LNCaP clone FGC (cell line): Measurements from ENCODE around the gene GATAD2B.

Experiments used
- DNase-seq: peaks from one replicate; pipeline ENCODE4 v3.0.0-alpha.2; 2011; ENCODE audit warnings: low read depth
- H3K4me3 ChIP-seq: 2 replicates; pipeline ENCODE4 v1.5.1; 2011; ENCODE audit warnings: mild to moderate bottlenecking, low read depth, low read length, control low read depth
- CTCF ChIP-seq: IDR thresholded peaks from 2 replicates; pipeline ENCODE4 v1.5.1; 2012; ENCODE audit warnings: mild to moderate bottlenecking; ENCODE audit not compliant: control insufficient read depth, insufficient read depth; ENCODE audit errors: extremely low read depth

GATAD2B gene

GRCh38 chr1:153805886-153806719 is 116.7 kb downstream of the GATAD2B start:
- DNase-seq: no peak
- TF ChIP-seq CTCF: no peak
- H3K4me3 ChIP-seq: no peak overlapping the region

- no peak overlapping the region for H3K4me3 ChIP-seq
- TF ChIP-seq CTCF: no peak
- DNase-seq: no peak
Observed at GRCh38 chr1:153805042-153805745, 117.6 kb downstream of the GATAD2B start.

DNA sequence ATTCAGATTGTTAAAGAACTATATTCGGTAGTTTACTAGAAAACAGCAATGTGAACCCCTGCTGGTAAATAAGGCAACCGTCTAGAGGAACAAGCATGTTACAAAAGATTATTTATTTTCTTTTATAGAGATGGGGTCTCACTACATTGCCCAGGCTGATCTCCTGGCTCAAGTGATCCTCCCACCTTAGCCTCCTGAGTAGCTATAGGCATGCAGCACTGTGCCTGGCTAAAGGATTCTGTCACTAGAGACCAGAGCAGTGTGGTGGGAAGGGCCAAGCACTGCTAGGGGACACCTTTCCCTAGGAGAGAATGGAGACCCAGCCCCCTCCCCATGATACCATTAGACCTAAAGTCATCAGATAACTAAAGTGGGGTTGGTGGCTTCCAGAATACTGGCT is 118.7 kb downstream of the GATAD2B start:
- TF ChIP-seq CTCF: no peak
- H3K4me3 ChIP-seq: no peak overlapping the region

GRCh38 chr1:153803470-153804056 is 119.2 kb downstream of the GATAD2B start:
- DNase-seq: no peak
- TF ChIP-seq CTCF: no peak
- H3K4me3 ChIP-seq: no peak overlapping the region

More for the DNA sequence above, 118.7 kb downstream of the GATAD2B start:
- DNase-seq: no peak

DNA sequence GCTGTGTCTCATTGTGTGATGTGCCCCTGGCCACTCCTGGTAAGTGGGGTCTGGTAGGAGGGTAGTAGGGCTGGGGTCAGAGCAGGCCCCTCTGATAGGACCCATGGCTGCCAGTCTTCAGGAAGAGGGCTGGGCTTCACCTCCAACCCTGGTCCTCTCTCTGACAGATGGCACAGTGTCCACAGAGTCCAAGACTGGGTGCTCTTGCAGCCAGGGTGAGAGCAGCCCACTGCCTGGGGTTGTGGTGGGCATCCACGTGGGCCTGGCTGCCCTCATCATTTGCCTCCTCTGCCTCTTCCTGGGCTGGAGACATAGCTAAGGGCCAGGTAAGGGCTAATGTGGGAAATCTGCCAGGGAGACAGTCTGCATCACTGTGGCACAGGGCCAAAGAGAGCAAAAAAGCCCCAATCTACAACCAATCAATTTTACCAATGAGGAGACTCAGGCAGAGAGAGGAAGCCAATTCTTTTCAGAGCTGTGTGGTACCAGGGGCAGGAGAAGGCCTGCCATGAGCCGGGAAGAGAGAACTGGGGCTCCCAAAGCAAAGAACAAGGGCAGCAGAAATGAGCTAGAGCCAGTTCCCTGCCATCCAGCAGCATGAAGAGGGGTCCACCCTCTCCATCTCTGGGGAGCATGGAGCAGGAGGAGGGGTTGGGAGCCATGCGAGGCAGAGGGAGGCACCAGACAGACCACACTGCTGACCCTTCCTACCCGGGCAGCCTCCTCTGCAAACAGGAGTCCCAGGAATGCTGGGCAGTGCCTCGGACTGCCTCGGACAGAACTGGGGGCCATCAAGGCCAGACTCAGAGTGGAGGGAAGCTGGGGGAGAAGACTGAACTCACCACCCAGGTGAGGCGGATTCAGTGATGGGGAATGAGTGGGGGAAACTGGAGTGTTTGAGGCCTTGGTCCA is 120.7 kb downstream of the GATAD2B start:
- TF ChIP-seq CTCF: no peak
- no peak for DNase-seq
- H3K4me3 ChIP-seq: no peak overlapping the region

GRCh38 chr1:153801028-153801625 is 121.6 kb downstream of the GATAD2B start:
- no peak for TF ChIP-seq CTCF
- H3K4me3 ChIP-seq: no peak overlapping the region
- no peak for DNase-seq
